ENCODE results near the gene MAPT. TPM values are rescaled to one million over a fixed set of nuclear protein-coding genes. Genes with fewer than 3 reads are reported as not detected.

Gene MAPT
- total RNA-seq, 1 experiment from 2014 or later, result 0.18 TPM

- DNase-seq (ENCODE audit: low read depth), result no peak
Observed at GRCh38 chr17:46026166-46027047, 132.1 kb downstream of the MAPT start.

GRCh38 chr17:46027048-46027975, 133.0 kb downstream of the MAPT start:
- DNase-seq (ENCODE audit: low read depth), result no peak

DNA sequence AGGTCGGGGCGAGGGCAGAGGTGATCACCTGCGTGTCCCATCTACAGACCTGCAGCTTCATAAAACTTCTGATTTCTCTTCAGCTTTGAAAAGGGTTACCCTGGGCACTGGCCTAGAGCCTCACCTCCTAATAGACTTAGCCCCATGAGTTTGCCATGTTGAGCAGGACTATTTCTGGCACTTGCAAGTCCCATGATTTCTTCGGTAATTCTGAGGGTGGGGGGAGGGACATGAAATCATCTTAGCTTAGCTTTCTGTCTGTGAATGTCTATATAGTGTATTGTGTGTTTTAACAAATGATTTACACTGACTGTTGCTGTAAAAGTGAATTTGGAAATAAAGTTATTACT, 133.6 kb downstream of the MAPT start:
- no peak for DNase-seq (ENCODE audit: low read depth)

DNA sequence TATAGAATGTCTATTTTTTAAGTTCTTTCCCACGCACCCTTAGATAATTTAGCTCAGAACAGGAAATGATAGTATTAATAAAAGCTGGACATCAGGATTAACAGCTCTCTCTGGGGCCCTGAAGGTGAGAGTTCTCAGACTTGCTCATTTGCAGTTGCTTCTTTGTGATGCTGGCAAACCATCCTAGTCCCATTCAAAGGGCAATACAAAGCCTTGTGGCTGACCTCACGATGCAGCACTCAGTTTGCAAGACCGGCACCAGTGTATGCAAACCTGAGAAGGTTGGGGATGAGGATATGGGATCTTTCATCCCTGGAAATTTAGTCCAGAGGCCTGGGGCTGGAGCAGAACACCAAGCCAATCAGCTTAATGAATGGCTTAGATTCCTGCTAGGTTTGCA, 134.0 kb downstream of the MAPT start:
- DNase-seq (ENCODE audit: low read depth), result no peak

- no peak for DNase-seq (ENCODE audit: low read depth)
Observed at GRCh38 chr17:46028981-46029565, 134.7 kb downstream of the MAPT start.

- DNase-seq (ENCODE audit: low read depth), result no peak
Observed at GRCh38 chr17:46029627-46030026, 135.3 kb downstream of the MAPT start.

DNA sequence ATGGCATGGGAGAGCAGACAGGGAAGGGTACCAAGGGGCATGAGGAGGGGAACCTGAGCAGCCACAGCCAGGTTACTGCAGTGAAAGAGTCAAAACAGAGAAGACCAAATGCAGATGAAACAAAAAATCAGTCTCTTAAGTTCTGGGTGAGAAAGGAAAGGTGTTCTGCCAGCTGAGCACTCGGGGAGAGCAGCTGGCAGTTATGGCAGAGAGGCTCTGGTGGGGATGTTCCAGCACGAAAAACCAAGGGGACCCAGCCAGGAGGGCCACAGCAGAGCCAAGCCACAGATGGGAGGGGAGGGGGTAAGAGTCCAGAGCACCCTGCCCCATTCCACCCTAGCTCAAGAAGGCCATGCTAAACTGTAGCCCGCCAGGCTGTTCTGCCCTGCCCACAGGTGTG, 136.4 kb downstream of the MAPT start:
- no peak for DNase-seq (ENCODE audit: low read depth)

GRCh38 chr17:46031440-46031839, 137.1 kb downstream of the MAPT start:
- no peak for DNase-seq (ENCODE audit: low read depth)

- DNase-seq (ENCODE audit: low read depth), result no peak
Observed at GRCh38 chr17:46031920-46032319, 137.6 kb downstream of the MAPT start.

DNA sequence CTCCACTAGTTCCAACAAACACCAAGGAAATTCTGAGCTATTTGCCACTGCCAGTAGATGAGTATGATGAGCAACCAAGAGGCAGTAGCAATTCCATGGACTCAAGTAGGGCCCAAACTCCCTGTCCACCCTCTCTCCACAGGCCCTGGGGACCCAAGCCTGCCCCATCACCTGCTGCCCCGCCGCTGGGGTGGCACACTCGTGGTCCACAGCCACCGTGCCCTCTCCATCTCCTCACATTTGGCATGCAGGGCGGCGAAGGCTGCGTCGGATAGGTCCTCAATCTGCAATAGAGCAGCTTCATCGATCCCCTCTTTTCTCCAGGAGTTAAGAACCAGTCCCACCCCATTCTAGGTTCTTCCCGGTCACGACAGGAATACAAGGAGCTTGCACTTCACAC, 138.6 kb downstream of the MAPT start:
- no peak for DNase-seq (ENCODE audit: low read depth)

DNA sequence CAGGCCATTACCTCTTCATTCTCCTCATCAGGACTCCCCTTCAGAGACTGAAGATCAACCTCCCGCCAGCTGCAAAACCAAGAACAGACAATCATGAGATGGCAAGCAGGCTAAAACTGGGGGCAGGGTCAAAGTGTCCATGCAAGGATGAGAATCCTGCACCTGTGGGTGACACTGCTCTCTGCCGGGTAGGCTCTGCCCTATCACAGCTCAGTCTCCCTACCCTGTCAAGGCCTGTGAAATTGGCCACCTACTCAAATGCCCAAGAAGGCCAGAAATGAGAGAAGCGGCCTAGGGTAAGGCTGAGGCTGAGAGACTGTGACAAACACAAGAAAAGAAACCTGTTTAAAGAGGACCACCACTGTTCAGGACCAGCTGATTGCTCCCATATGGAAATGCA, 139.0 kb downstream of the MAPT start:
- no peak for DNase-seq (ENCODE audit: low read depth)

DNA sequence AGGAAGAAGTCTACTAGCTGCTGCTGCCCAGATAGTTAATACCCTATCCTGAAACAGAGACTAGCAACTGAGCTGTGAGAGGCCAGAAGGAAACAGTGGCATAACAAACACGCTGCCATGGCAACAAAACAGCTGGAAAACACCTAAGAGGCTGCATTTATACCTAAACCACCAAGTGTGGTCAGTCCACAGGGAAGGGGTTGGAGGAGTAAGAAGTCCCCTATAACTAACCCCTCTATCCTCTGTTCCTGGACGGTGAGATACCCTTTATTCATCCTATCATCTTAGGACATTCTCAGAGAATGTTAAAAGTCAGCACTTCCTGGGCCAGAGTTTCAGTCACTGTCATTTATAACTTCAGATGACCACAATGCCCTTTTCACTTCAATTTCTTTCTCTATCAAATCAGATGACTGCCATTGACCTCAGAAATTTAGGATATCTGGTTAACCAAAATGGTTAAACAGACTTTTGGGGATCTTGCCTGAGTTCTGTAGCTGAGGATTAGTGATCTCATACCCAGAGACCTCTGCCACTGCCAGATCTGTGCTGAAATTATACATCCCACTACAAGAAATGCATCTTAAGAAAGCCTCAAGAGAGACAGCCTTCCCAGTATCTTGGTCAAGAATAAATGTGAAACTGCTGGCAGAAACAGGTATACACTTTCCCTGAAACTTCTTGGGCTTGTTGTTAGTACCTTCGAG, 140.9 kb downstream of the MAPT start:
- DNase-seq (ENCODE audit: low read depth), result no peak

- DNase-seq (ENCODE audit: low read depth), result no peak
Observed at GRCh38 chr17:46036491-46036890, 142.1 kb downstream of the MAPT start.

GRCh38 chr17:46037722-46038255, 143.4 kb downstream of the MAPT start:
- no peak for DNase-seq (ENCODE audit: low read depth)

- no peak for DNase-seq (ENCODE audit: low read depth)
Observed at GRCh38 chr17:46038414-46038813, 144.1 kb downstream of the MAPT start.

DNA sequence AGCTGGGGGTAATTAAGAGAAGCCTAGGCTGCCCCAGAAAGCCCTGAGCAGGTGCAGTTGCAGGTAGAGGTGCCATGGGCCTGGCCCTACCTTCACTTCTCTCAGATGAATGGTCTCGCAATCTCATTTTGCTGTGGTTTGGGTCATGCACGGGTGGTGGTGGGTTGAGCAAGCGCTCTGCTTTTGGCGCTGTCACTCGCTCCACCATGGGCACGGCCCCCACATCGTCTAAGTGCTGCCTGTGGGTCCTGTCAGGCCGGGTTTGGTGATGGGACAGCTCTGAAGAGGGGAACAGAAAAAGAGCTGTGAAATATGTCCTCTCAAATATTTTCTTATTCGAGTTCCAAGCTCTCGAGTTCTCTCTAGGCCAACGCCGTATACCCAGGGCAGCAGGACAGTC, 144.6 kb downstream of the MAPT start:
- DNase-seq (ENCODE audit: low read depth), result no peak

- no peak for DNase-seq (ENCODE audit: low read depth)
Observed at GRCh38 chr17:46039592-46040186, 145.3 kb downstream of the MAPT start.

DNA sequence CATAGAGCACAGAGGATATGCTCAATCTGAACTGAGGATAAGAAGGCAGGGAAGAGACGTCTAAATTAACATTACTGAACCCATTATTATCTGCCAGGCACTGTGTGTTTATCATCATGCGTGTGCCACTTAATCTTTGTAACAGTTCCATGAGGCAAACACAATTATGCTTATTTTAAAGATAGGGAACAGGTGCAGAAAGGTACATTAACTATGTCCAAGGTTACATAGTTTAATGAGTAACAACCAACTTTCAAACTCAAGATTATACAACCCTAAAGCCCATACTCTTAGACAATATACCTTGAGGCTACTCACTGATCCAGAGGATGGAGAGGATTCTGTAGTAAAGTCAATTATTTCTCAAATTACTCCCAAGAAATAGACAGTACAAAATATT, 147.9 kb downstream of the MAPT start:
- no peak for DNase-seq (ENCODE audit: low read depth)

GRCh38 chr17:46042925-46043324, 148.6 kb downstream of the MAPT start:
- no peak for DNase-seq (ENCODE audit: low read depth)

DNA sequence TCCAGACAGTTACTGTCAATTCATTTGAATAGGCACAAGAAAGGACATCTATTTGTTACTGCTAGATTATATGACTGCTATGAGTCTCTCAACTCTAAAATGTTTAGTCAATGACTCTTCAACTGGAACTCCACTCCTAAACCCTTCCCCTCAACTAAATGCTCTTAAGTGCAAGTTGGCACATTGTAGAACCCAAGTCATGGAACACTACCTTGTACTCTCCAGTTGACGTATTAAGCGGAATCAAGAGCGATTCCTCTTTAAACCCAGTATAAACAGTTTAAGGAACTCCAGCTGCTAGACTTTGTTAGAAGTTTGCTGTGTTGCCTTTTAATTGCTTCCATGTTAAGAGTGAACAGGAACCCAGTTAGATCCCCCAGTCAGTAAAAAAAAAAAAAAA, 149.3 kb downstream of the MAPT start:
- no peak for DNase-seq (ENCODE audit: low read depth)

All from HT1080 (cell line).